CD4-positive, alpha-beta T cell treated with Interleukin-21 for 1 hour (primary cell): ENCODE results near the gene SLIT3.
"Not testable (repeated sequence)": the region's sequence is repeated elsewhere in the genome, so short reads cannot be mapped to it uniquely, and the experiment has no call there.

Experiments used
- DNase-seq: peaks from one replicate; pipeline ENCODE4 v3.0.0-alpha.2; 2020

SLIT3 gene

GRCh38 chr5:169168280-169168679, 132.7 kb downstream of the SLIT3 start:
- DNase-seq = no peak

- DNase-seq = no peak
Measured at GRCh38 chr5:169166078-169166477, 134.9 kb downstream of the SLIT3 start.

- DNase-seq = no peak
Measured at GRCh38 chr5:169165052-169165451, 135.9 kb downstream of the SLIT3 start.

GRCh38 chr5:169164481-169164925, 136.4 kb downstream of the SLIT3 start:
- no peak for DNase-seq

- DNase-seq = no peak
Measured at GRCh38 chr5:169162407-169162806, 138.5 kb downstream of the SLIT3 start.

- DNase-seq = no peak
Measured at GRCh38 chr5:169161022-169161680, 139.8 kb downstream of the SLIT3 start.

GRCh38 chr5:169160405-169160901, 140.5 kb downstream of the SLIT3 start:
- DNase-seq = no peak

- no peak for DNase-seq
Measured at GRCh38 chr5:169158764-169159163, 142.2 kb downstream of the SLIT3 start.

- no peak for DNase-seq
Measured at GRCh38 chr5:169157064-169157463, 143.9 kb downstream of the SLIT3 start.

- no peak for DNase-seq
Measured at GRCh38 chr5:169154679-169155078, 146.3 kb downstream of the SLIT3 start.

GRCh38 chr5:169153405-169153804, 147.5 kb downstream of the SLIT3 start:
- DNase-seq = no peak

- no peak for DNase-seq
Measured at GRCh38 chr5:169152946-169153345, 148.0 kb downstream of the SLIT3 start.

GRCh38 chr5:169152453-169152852, 148.5 kb downstream of the SLIT3 start:
- DNase-seq = no peak

- DNase-seq = no peak
Measured at GRCh38 chr5:169151051-169151805, 149.7 kb downstream of the SLIT3 start.

- no peak for DNase-seq
Measured at GRCh38 chr5:169150108-169150507, 150.8 kb downstream of the SLIT3 start.

- DNase-seq = no peak
Measured at GRCh38 chr5:169149317-169149716, 151.6 kb downstream of the SLIT3 start.

- no peak for DNase-seq
Measured at GRCh38 chr5:169148138-169148740, 152.7 kb downstream of the SLIT3 start.

- DNase-seq = no peak
Measured at GRCh38 chr5:169147534-169147933, 153.4 kb downstream of the SLIT3 start.

- no peak for DNase-seq
Measured at GRCh38 chr5:169146158-169146557, 154.8 kb downstream of the SLIT3 start.

- DNase-seq = no peak
Measured at GRCh38 chr5:169142264-169142970, 158.5 kb downstream of the SLIT3 start.

- DNase-seq = not testable (repeated sequence)
Measured at GRCh38 chr5:169140215-169140614, 160.7 kb downstream of the SLIT3 start.

GRCh38 chr5:169139480-169140050, 161.4 kb downstream of the SLIT3 start:
- DNase-seq = no peak

GRCh38 chr5:169133531-169133930, 167.4 kb downstream of the SLIT3 start:
- no peak for DNase-seq
